HEK293 (cell line): Measurements from ENCODE around the gene LMO7.

Source experiments
- CTCF ChIP-seq: fragments of 450-650 bp; formaldehyde crosslinking; IDR thresholded peaks from 2 replicates; pipeline ENCODE4 v1.5.1; 2016; ENCODE audit warnings: missing biosample characterization, missing genetic modification characterization
- ZBTB7A ChIP-seq: fragments of 450-650 bp; formaldehyde crosslinking; IDR thresholded peaks from 2 replicates; pipeline ENCODE4 v1.5.1; 2016; ENCODE audit warnings: low read depth, missing biosample characterization, missing genetic modification characterization
- ZNF311 ChIP-seq: fragments of 450-650 bp; formaldehyde crosslinking; IDR thresholded peaks from 2 replicates; pipeline ENCODE4 v1.5.1; 2017; ENCODE audit warnings: missing biosample characterization, missing genetic modification characterization, borderline replicate concordance

- TF ChIP-seq ZBTB7A (tag by site-specific recombination) (no peak), ZNF311 (tag by site-specific recombination) (no peak), CTCF (no peak)
Observed at GRCh38 chr13:75785130-75785529, 149.0 kb downstream of the LMO7 start.
